Thyroid gland (tissue), 4 donors: Measurements from ENCODE around the gene CMTR1.

Source experiments
- CTCF ChIP-seq, 6 experiments: fragments of 200-600 bp in 3 of 6; fragments of 450-650 bp in 3 of 6; sonication (generic) in 3 of 6; IDR thresholded peaks; one replicate each; pipeline ENCODE4 v1.5.1; 2016 to 2019; ENCODE audit warnings: antibody characterized with exemption in 6 of 6, mild to moderate bottlenecking in 2 of 6, inconsistent platforms in 1 of 6, moderate library complexity in 1 of 6
- POLR2A ChIP-seq, 2 donors: fragments of 450-650 bp; IDR thresholded peaks; one replicate each; pipeline ENCODE4 v1.6.1; 2017; ENCODE audit warnings: antibody characterized with exemption in 2 of 2, mild to moderate bottlenecking in 2 of 2, moderate library complexity in 1 of 2

- no peak for TF ChIP-seq CTCF (IDR thresholded peaks at IDR 0.05)
- no peak for TF ChIP-seq POLR2A (IDR thresholded peaks at IDR 0.05)
Measured at GRCh38 chr6:37492991-37493660, 60.1 kb downstream of the CMTR1 start.
